ENCODE data around the gene PTCH2. TPM values are rescaled to one million over a fixed set of nuclear protein-coding genes. Genes with fewer than 3 reads are reported as not detected.

PTCH2 gene
- total RNA-seq, 1 experiment from 2014 or later = 0.79 TPM

DNA sequence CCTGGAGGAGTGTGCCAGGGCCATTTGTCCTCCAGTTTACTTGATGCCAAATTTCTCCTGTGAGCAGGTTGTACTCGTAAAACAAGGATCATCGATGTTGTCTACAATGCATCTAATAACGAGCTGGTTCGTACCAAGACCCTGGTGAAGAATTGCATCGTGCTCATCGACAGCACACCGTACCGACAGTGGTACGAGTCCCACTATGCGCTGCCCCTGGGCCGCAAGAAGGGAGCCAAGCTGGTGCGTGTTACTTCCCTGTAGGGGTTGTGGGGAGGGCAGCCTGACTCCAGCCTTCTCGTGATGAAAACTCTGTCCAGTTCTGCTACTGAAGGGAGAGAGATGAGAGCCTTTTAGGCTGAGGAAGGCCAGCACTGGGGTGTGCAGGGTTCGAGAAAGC, 65.5 kb downstream of the PTCH2 start:
- TF ChIP-seq, protein P1, sequence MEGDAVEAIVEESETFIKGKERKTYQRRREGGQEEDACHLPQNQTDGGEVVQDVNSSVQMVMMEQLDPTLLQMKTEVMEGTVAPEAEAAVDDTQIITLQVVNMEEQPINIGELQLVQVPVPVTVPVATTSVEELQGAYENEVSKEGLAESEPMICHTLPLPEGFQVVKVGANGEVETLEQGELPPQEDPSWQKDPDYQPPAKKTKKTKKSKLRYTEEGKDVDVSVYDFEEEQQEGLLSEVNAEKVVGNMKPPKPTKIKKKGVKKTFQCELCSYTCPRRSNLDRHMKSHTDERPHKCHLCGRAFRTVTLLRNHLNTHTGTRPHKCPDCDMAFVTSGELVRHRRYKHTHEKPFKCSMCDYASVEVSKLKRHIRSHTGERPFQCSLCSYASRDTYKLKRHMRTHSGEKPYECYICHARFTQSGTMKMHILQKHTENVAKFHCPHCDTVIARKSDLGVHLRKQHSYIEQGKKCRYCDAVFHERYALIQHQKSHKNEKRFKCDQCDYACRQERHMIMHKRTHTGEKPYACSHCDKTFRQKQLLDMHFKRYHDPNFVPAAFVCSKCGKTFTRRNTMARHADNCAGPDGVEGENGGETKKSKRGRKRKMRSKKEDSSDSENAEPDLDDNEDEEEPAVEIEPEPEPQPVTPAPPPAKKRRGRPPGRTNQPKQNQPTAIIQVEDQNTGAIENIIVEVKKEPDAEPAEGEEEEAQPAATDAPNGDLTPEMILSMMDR (IDR thresholded peaks at IDR 0.05; ENCODE audit: unreplicated experiment) = no peak
- CTCF ChIA-PET = interaction anchor here (0.9 to 1.5 kb wide), 5 partner anchors 8 to 48 kb away, joined by 3 to 7 read pairs (median 3); no protein-coding TSS in a partner anchor
- no TSS peak for BruUV-seq (replicated peaks)
- POLR2A ChIA-PET = interaction anchor here (0.7 to 4.8 kb wide), 12 partner anchors 9 to 1205 kb away, joined by 3 to 93 read pairs (median 8); partner anchors contain the start of genes BEST4, BTBD19, DYNLT4 and EIF2B3
- no peaks in the 10 kb centered on the region for H3K27me3 Mint-ChIP-seq (ENCODE audit: insufficient read depth, unreplicated experiment)
- H3K27ac Mint-ChIP-seq (ENCODE audit: low read depth, unreplicated experiment) = peak overlapping the region; percentile 99
- intact Hi-C loops (cut with micrococcal nuclease) = no loop called here
- peaks cover 78% of the 10 kb centered on the region for H3K36me3 Mint-ChIP-seq (ENCODE audit: insufficient read depth, unreplicated experiment)
- H3K9me3 Mint-ChIP-seq (ENCODE audit: unreplicated experiment) = no peaks in the 10 kb centered on the region
- peak overlapping the region; percentile 91 for H3K4me3 Mint-ChIP-seq (ENCODE audit: unreplicated experiment)
- DNase-seq (ENCODE audit: unreplicated experiment) = no peak
- peaks cover 25% of the 10 kb centered on the region for H3K4me1 Mint-ChIP-seq (ENCODE audit: insufficient read depth, unreplicated experiment)

DNA sequence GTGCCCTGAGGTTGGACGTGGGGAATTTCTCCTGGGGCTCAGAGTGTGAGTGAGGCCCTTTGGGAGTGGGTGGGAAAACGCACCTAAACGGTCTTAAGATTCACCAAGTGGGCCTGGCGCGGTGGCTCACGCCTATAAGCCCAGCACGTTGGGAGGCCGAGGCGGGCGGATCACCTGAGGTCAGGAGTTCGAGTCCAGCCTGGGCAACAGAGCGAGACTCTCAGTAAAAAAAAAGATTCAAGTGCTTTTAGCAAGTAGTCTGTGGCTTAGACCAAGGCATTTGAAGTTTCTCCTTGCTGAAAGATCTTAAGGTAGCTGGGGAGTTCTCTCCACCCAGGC, 66.4 kb downstream of the PTCH2 start:
- ChIA-PET POLR2A (interaction anchor here (0.7 to 4.8 kb wide), 25 partner anchors 9 to 1204 kb away, joined by 3 to 93 read pairs (median 8); partner anchors contain the start of genes BEST4, BTBD19, DYNLT4 and EIF2B3), CTCF (interaction anchor here (0.7 to 2.8 kb wide), 6 partner anchors 9 to 784 kb away, joined by 3 to 20 read pairs (median 6); partner anchors contain the start of gene RNU5D-1)
- H3K27ac Mint-ChIP-seq (ENCODE audit: low read depth, unreplicated experiment) = peak overlapping the region; percentile 99
- TF ChIP-seq, protein P1 (IDR thresholded peaks at IDR 0.05; ENCODE audit: unreplicated experiment) = no peak
- intact Hi-C loops (cut with micrococcal nuclease) = no loop called here
- BruUV-seq (replicated peaks) = no TSS peak
- H3K27me3 Mint-ChIP-seq (ENCODE audit: insufficient read depth, unreplicated experiment) = no peaks in the 10 kb centered on the region
- H3K4me1 Mint-ChIP-seq (ENCODE audit: insufficient read depth, unreplicated experiment) = peaks cover 25% of the 10 kb centered on the region
- peaks cover 70% of the 10 kb centered on the region for H3K36me3 Mint-ChIP-seq (ENCODE audit: insufficient read depth, unreplicated experiment)
- DNase-seq (ENCODE audit: unreplicated experiment) = no peak
- no peaks in the 10 kb centered on the region for H3K9me3 Mint-ChIP-seq (ENCODE audit: unreplicated experiment)
- peak overlapping the region; percentile 91 for H3K4me3 Mint-ChIP-seq (ENCODE audit: unreplicated experiment)

GRCh38 chr1:44775930-44776729, 66.9 kb downstream of the PTCH2 start:
- Mint-ChIP-seq H3K4me3 (ENCODE audit: unreplicated experiment) (peak overlapping the region; percentile 91), H3K4me1 (ENCODE audit: insufficient read depth, unreplicated experiment) (peaks cover 25% of the 10 kb centered on the region), H3K27me3 (ENCODE audit: insufficient read depth, unreplicated experiment) (no peaks in the 10 kb centered on the region), H3K9me3 (ENCODE audit: unreplicated experiment) (no peaks in the 10 kb centered on the region), H3K36me3 (ENCODE audit: insufficient read depth, unreplicated experiment) (peaks cover 64% of the 10 kb centered on the region), H3K27ac (ENCODE audit: low read depth, unreplicated experiment) (peak overlapping the region; percentile 99)
- BruUV-seq (replicated peaks) = TSS peak; percentile 54
- ChIA-PET POLR2A (interaction anchor here (0.6 to 4.8 kb wide), 36 partner anchors 7 to 910 kb away, joined by 3 to 93 read pairs (median 10); partner anchors contain the start of genes ARMH1, BEST4, BTBD19 and DYNLT4), CTCF (interaction anchor here (0.6 to 2.8 kb wide), 6 partner anchors 17 to 180 kb away, joined by 3 to 20 read pairs (median 5); partner anchors contain the start of gene RNU5D-1)
- TF ChIP-seq, protein P1 (IDR thresholded peaks at IDR 0.05; ENCODE audit: unreplicated experiment) = no peak
- peak; percentile 29 for DNase-seq (ENCODE audit: unreplicated experiment)
- intact Hi-C loops (cut with micrococcal nuclease) = loop anchor here (1.0 to 2.0 kb wide), 3 partner anchors 31 to 46 kb away; partner anchors contain the start of genes DYNLT4 and KIF2C

All from MCF 10A (cell line).